Measurements from ENCODE around the gene IFT43.

Gene IFT43

GRCh38 chr14:76011930-76012329 lies 26.4 kb downstream of the IFT43 start:
- no peak for DNase-seq (ENCODE audit: low spot score in 2 of 2)
- Histone ChIP-seq H3K4me1 (no peaks in the 10 kb centered on the region), H3K36me3 (replicated peaks) (peaks cover 17% of the 10 kb centered on the region), H3K27me3 (ENCODE audit: low read depth) (no peaks in the 10 kb centered on the region), H3K4me3 (no peak overlapping the region), H3K9me3 (no peaks in the 10 kb centered on the region)
- in situ Hi-C loops (cut with MboI; ENCODE audit: low sequenced_read_pairs): no loop called here

- Histone ChIP-seq H3K4me1 (no peaks in the 10 kb centered on the region), H3K9me3 (no peaks in the 10 kb centered on the region), H3K4me3 (no peak overlapping the region), H3K27me3 (ENCODE audit: low read depth) (no peaks in the 10 kb centered on the region), H3K36me3 (replicated peaks) (peaks cover 14% of the 10 kb centered on the region)
- DNase-seq (ENCODE audit: low spot score in 2 of 2): no peak
- in situ Hi-C loops (cut with MboI; ENCODE audit: low sequenced_read_pairs): no loop called here
These were observed 26.8 kb downstream of the IFT43 start for GRCh38 chr14:76012354-76012753.

- no peaks in the 10 kb centered on the region for H3K27me3 ChIP-seq (ENCODE audit: low read depth)
- in situ Hi-C loops (cut with MboI; ENCODE audit: low sequenced_read_pairs): no loop called here
- H3K36me3 ChIP-seq (replicated peaks): peaks cover 10% of the 10 kb centered on the region
- no peak for DNase-seq (ENCODE audit: low spot score in 2 of 2)
- H3K9me3 ChIP-seq: no peaks in the 10 kb centered on the region
- no peak overlapping the region for H3K4me3 ChIP-seq
- no peaks in the 10 kb centered on the region for H3K4me1 ChIP-seq
These were observed 29.6 kb downstream of the IFT43 start for GRCh38 chr14:76015191-76015590.

GRCh38 chr14:76015668-76016067 lies 30.1 kb downstream of the IFT43 start:
- no peaks in the 10 kb centered on the region for H3K27me3 ChIP-seq (ENCODE audit: low read depth)
- H3K9me3 ChIP-seq: no peaks in the 10 kb centered on the region
- DNase-seq (ENCODE audit: low spot score in 2 of 2): no peak
- H3K36me3 ChIP-seq (replicated peaks): peaks cover 10% of the 10 kb centered on the region
- H3K4me1 ChIP-seq: no peaks in the 10 kb centered on the region
- H3K4me3 ChIP-seq: no peak overlapping the region
- in situ Hi-C loops (cut with MboI; ENCODE audit: low sequenced_read_pairs): no loop called here

GRCh38 chr14:76019676-76020075 lies 34.1 kb downstream of the IFT43 start:
- in situ Hi-C loops (cut with MboI; ENCODE audit: low sequenced_read_pairs): no loop called here
- Histone ChIP-seq H3K27me3 (ENCODE audit: low read depth) (no peaks in the 10 kb centered on the region), H3K36me3 (replicated peaks) (peaks cover 8% of the 10 kb centered on the region; the same call in 1 of the 2 replicates), H3K4me1 (no peaks in the 10 kb centered on the region), H3K9me3 (no peaks in the 10 kb centered on the region), H3K4me3 (no peak overlapping the region)
- no peak for DNase-seq (ENCODE audit: low spot score in 2 of 2)

GRCh38 chr14:76022991-76023390 lies 37.4 kb downstream of the IFT43 start:
- in situ Hi-C loops (cut with MboI; ENCODE audit: low sequenced_read_pairs): no loop called here
- Histone ChIP-seq H3K4me1 (no peaks in the 10 kb centered on the region), H3K9me3 (no peaks in the 10 kb centered on the region), H3K27me3 (ENCODE audit: low read depth) (no peaks in the 10 kb centered on the region), H3K36me3 (replicated peaks) (peaks cover 8% of the 10 kb centered on the region; the same call in 1 of the 2 replicates), H3K4me3 (no peak overlapping the region)
- no peak for DNase-seq (ENCODE audit: low spot score in 2 of 2)

- in situ Hi-C loops (cut with MboI; ENCODE audit: low sequenced_read_pairs): no loop called here
- Histone ChIP-seq H3K9me3 (no peaks in the 10 kb centered on the region), H3K4me3 (no peak overlapping the region), H3K36me3 (replicated peaks) (peaks cover 4% of the 10 kb centered on the region; the same call in 1 of the 2 replicates), H3K4me1 (no peaks in the 10 kb centered on the region), H3K27me3 (ENCODE audit: low read depth) (no peaks in the 10 kb centered on the region)
- no peak for DNase-seq (ENCODE audit: low spot score in 2 of 2)
These were observed 38.2 kb downstream of the IFT43 start for GRCh38 chr14:76023757-76024156.

- no peak overlapping the region for H3K4me3 ChIP-seq
- in situ Hi-C loops (cut with MboI; ENCODE audit: low sequenced_read_pairs): no loop called here
- no peaks in the 10 kb centered on the region for H3K4me1 ChIP-seq
- DNase-seq (ENCODE audit: low spot score in 2 of 2): no peak
- H3K27me3 ChIP-seq (ENCODE audit: low read depth): no peaks in the 10 kb centered on the region
- H3K9me3 ChIP-seq: no peaks in the 10 kb centered on the region
- H3K36me3 ChIP-seq (replicated peaks): peaks cover 4% of the 10 kb centered on the region; the same call in 1 of the 2 replicates
These were observed 38.8 kb downstream of the IFT43 start for GRCh38 chr14:76024211-76024907.

- H3K27me3 ChIP-seq (ENCODE audit: low read depth): no peaks in the 10 kb centered on the region
- H3K36me3 ChIP-seq (replicated peaks): no peaks in the 10 kb centered on the region; the same call in 1 of the 2 replicates
- in situ Hi-C loops (cut with MboI; ENCODE audit: low sequenced_read_pairs): no loop called here
- no peaks in the 10 kb centered on the region for H3K9me3 ChIP-seq
- H3K4me1 ChIP-seq: no peaks in the 10 kb centered on the region
- no peak overlapping the region for H3K4me3 ChIP-seq
- no peak for DNase-seq (ENCODE audit: low spot score in 2 of 2)
These were observed 49.0 kb downstream of the IFT43 start for GRCh38 chr14:76034566-76034965.

GRCh38 chr14:76040704-76041103 lies 55.1 kb downstream of the IFT43 start:
- Histone ChIP-seq H3K4me1 (no peaks in the 10 kb centered on the region), H3K4me3 (no peak overlapping the region), H3K36me3 (replicated peaks) (no peaks in the 10 kb centered on the region), H3K27me3 (ENCODE audit: low read depth) (no peaks in the 10 kb centered on the region), H3K9me3 (no peaks in the 10 kb centered on the region)
- DNase-seq (ENCODE audit: low spot score in 2 of 2): no peak
- in situ Hi-C loops (cut with MboI; ENCODE audit: low sequenced_read_pairs): no loop called here

- no peaks in the 10 kb centered on the region for H3K4me1 ChIP-seq
- in situ Hi-C loops (cut with MboI; ENCODE audit: low sequenced_read_pairs): no loop called here
- no peaks in the 10 kb centered on the region for H3K27me3 ChIP-seq (ENCODE audit: low read depth)
- H3K4me3 ChIP-seq: no peak overlapping the region
- H3K36me3 ChIP-seq (replicated peaks): no peaks in the 10 kb centered on the region; the same call in 1 of the 2 replicates
- no peaks in the 10 kb centered on the region for H3K9me3 ChIP-seq
- DNase-seq (ENCODE audit: low spot score in 2 of 2): no peak
These were observed 60.2 kb downstream of the IFT43 start for GRCh38 chr14:76045773-76046172.

GRCh38 chr14:76050250-76050649 lies 64.7 kb downstream of the IFT43 start:
- in situ Hi-C loops (cut with MboI; ENCODE audit: low sequenced_read_pairs): loop anchor here (5.0 to 10.0 kb wide), 2 partner anchors 305 to 597 kb away; no protein-coding TSS in a partner anchor

GRCh38 chr14:76050797-76051392 lies 65.3 kb downstream of the IFT43 start:
- in situ Hi-C loops (cut with MboI; ENCODE audit: low sequenced_read_pairs): loop anchor here (5.0 to 10.0 kb wide), 2 partner anchors 304 to 596 kb away; no protein-coding TSS in a partner anchor

More at GRCh38 chr14:76050250-76050649, 64.7 kb downstream of the IFT43 start:
- Histone ChIP-seq H3K9me3 (no peaks in the 10 kb centered on the region), H3K4me3 (no peak overlapping the region), H3K27me3 (ENCODE audit: low read depth) (no peaks in the 10 kb centered on the region), H3K36me3 (replicated peaks) (no peaks in the 10 kb centered on the region; the same call in 1 of the 2 replicates), H3K4me1 (no peaks in the 10 kb centered on the region)
- no peak for DNase-seq (ENCODE audit: low spot score in 2 of 2)

More at GRCh38 chr14:76050797-76051392, 65.3 kb downstream of the IFT43 start:
- DNase-seq (ENCODE audit: low spot score in 2 of 2): peak; percentile 46 to 74
- H3K9me3 ChIP-seq: no peaks in the 10 kb centered on the region
- no peaks in the 10 kb centered on the region; the same call in 1 of the 2 replicates for H3K36me3 ChIP-seq (replicated peaks)
- no peaks in the 10 kb centered on the region for H3K4me1 ChIP-seq
- H3K4me3 ChIP-seq: no peak overlapping the region
- H3K27me3 ChIP-seq (ENCODE audit: low read depth): no peaks in the 10 kb centered on the region

All from HAP-1 (cell line).